Stimulated activated CD8-positive, alpha-beta memory T cell treated with anti-CD3 and anti-CD28 coated beads, Interleukin-4, amount 100 ng/mL, for 24 hours (primary cell): ENCODE results near the gene ATF5.

ENCODE experiments used
- DNase-seq: peaks from one replicate; pipeline ENCODE4 v3.0.0-alpha.2; 2020; ENCODE audit warnings: low read depth

The ATF5 gene

GRCh38 chr19:49894879-49895565, 34.0 kb upstream of the ATF5 start:
- DNase-seq = peak; percentile 17

- DNase-seq = no peak
Measured at GRCh38 chr19:49895566-49896297, 33.3 kb upstream of the ATF5 start.

- DNase-seq = peak; percentile 52
Measured at GRCh38 chr19:49896863-49897621, 32.0 kb upstream of the ATF5 start, which contains the start of gene IL4I1. TSS of gene IL4I1 (minus strand) at chr19:49896887. CDS start at chr19:49896160, 727 bp downstream.

- no peak for DNase-seq
Measured at GRCh38 chr19:49904136-49904535, 24.9 kb upstream of the ATF5 start.

- DNase-seq = no peak
Measured at GRCh38 chr19:49906879-49907564, 22.0 kb upstream of the ATF5 start.

- no peak for DNase-seq
Measured at GRCh38 chr19:49907745-49908446, 21.1 kb upstream of the ATF5 start.

GRCh38 chr19:49908480-49909420, 20.3 kb upstream of the ATF5 start:
- DNase-seq = no peak

- DNase-seq = no peak
Measured at GRCh38 chr19:49910179-49910578, 18.8 kb upstream of the ATF5 start.

- no peak for DNase-seq
Measured at GRCh38 chr19:49911381-49912145, 17.4 kb upstream of the ATF5 start.

GRCh38 chr19:49912965-49913685, 15.9 kb upstream of the ATF5 start:
- DNase-seq = no peak

GRCh38 chr19:49913720-49914119, 15.3 kb upstream of the ATF5 start:
- DNase-seq = no peak

GRCh38 chr19:49915271-49915670, 13.7 kb upstream of the ATF5 start:
- DNase-seq = no peak

GRCh38 chr19:49916839-49917733, 11.9 kb upstream of the ATF5 start:
- DNase-seq = no peak

- DNase-seq = no peak
Measured at GRCh38 chr19:49918089-49918488, 10.9 kb upstream of the ATF5 start.

- DNase-seq = no peak
Measured at GRCh38 chr19:49920624-49921363, 8.2 kb upstream of the ATF5 start.

GRCh38 chr19:49921871-49922795, 6.9 kb upstream of the ATF5 start:
- no peak for DNase-seq
